ENCODE measurements around the gene ELMO1. TPM values are rescaled to one million over a fixed set of nuclear protein-coding genes. Genes with fewer than 3 reads are reported as not detected.

ELMO1 gene
- total and polyA plus RNA-seq, 4 donors: 6.7 to 51.5 (median 14.8) TPM

- 96% methylated on average over 5 of the region's 5 CpGs for WGBS
- no peak for DNase-seq (ENCODE audit: low spot score)
- TF ChIP-seq MAX (IDR thresholded peaks at IDR 0.05) (no peak), RXRA (IDR thresholded peaks at IDR 0.05) (no peak), ATF3 (IDR thresholded peaks at IDR 0.05) (no peak), GABPA (IDR thresholded peaks at IDR 0.05 in 1 of 2, conservative IDR thresholded peaks at IDR 0.05 in 1 of 2) (no peak), NR2F2 (IDR thresholded peaks at IDR 0.05) (no peak), SP1 (IDR thresholded peaks at IDR 0.05) (no peak), HNF4G (IDR thresholded peaks at IDR 0.05) (no peak), ZBTB33 (IDR thresholded peaks at IDR 0.05) (no peak), FOXA2 (IDR thresholded peaks at IDR 0.05) (no peak), TAF1 (conservative IDR thresholded peaks at IDR 0.05) (no peak), EGR1 (IDR thresholded peaks at IDR 0.05; ENCODE audit: low read depth in 2 of 2) (no peak), RAD21 (IDR thresholded peaks at IDR 0.05) (no peak), YY1 (IDR thresholded peaks at IDR 0.05) (no peak)
- peaks cover 0 to 5% (median under 1%) of the 10 kb centered on the region in 4 donors for H3K36me3 ChIP-seq (ENCODE audit: control insufficient read depth in 4 of 4, insufficient read depth in 3 of 4, low read depth in 1 of 4, low read length in 3 of 4)
- no peaks in the 10 kb centered on the region for H3K27me3 ChIP-seq (ENCODE audit: control insufficient read depth in 4 of 4, insufficient read depth in 4 of 4, low read length in 3 of 4)
- no peaks in the 10 kb centered on the region for H3K4me1 ChIP-seq (ENCODE audit: control insufficient read depth in 4 of 4, insufficient read depth in 4 of 4, low read length in 3 of 4)
- no peak overlapping the region for H3K9ac ChIP-seq (ENCODE audit: low read depth in 1 of 2, low read length in 2 of 2)
- no peak overlapping the region for H3K27ac ChIP-seq (ENCODE audit: low read depth in 1 of 2, low read length in 2 of 2)
- H3K9me3 ChIP-seq (ENCODE audit: control insufficient read depth in 4 of 4, low read length in 3 of 4): no peaks in the 10 kb centered on the region
- H3K4me3 ChIP-seq (ENCODE audit: low read depth in 1 of 3, low read length in 3 of 3): no peak overlapping the region
Observed at GRCh38 chr7:37110660-37111424, 337.8 kb downstream of the ELMO1 start.

GRCh38 chr7:37109843-37110242 lies 338.8 kb downstream of the ELMO1 start:
- WGBS: 87% methylated on average over 5 of the region's 5 CpGs
- H3K27me3 ChIP-seq (ENCODE audit: control insufficient read depth in 4 of 4, insufficient read depth in 4 of 4, low read length in 3 of 4): no peaks in the 10 kb centered on the region
- no peaks in the 10 kb centered on the region for H3K4me1 ChIP-seq (ENCODE audit: control insufficient read depth in 4 of 4, insufficient read depth in 4 of 4, low read length in 3 of 4)
- peaks cover 0 to 5% (median under 1%) of the 10 kb centered on the region in 4 donors for H3K36me3 ChIP-seq (ENCODE audit: control insufficient read depth in 4 of 4, insufficient read depth in 3 of 4, low read depth in 1 of 4, low read length in 3 of 4)
- H3K9ac ChIP-seq (ENCODE audit: low read depth in 1 of 2, low read length in 2 of 2): no peak overlapping the region
- H3K4me3 ChIP-seq (ENCODE audit: low read depth in 1 of 3, low read length in 3 of 3): no peak overlapping the region
- H3K27ac ChIP-seq (ENCODE audit: low read depth in 1 of 2, low read length in 2 of 2): no peak overlapping the region
- DNase-seq (ENCODE audit: low spot score): no peak
- no peaks in the 10 kb centered on the region for H3K9me3 ChIP-seq (ENCODE audit: control insufficient read depth in 4 of 4, low read length in 3 of 4)
- TF ChIP-seq ATF3 (IDR thresholded peaks at IDR 0.05) (no peak), EGR1 (IDR thresholded peaks at IDR 0.05; ENCODE audit: low read depth in 2 of 2) (no peak), GABPA (IDR thresholded peaks at IDR 0.05 in 1 of 2, conservative IDR thresholded peaks at IDR 0.05 in 1 of 2) (no peak), RAD21 (IDR thresholded peaks at IDR 0.05) (no peak), CTCF (IDR thresholded peaks at IDR 0.05; ENCODE audit: low read depth, low read length, missing input control) (no peak), FOXA1 (IDR thresholded peaks at IDR 0.05) (no peak), NR2F2 (IDR thresholded peaks at IDR 0.05) (no peak), ZBTB33 (IDR thresholded peaks at IDR 0.05) (no peak), FOXA2 (IDR thresholded peaks at IDR 0.05) (no peak), SP1 (IDR thresholded peaks at IDR 0.05) (no peak), YY1 (IDR thresholded peaks at IDR 0.05) (no peak), JUND (IDR thresholded peaks at IDR 0.05) (no peak), TAF1 (conservative IDR thresholded peaks at IDR 0.05) (no peak), HNF4G (IDR thresholded peaks at IDR 0.05) (no peak)

Data from liver (tissue), 9 donors.